Spleen (tissue), 7 donors: Measurements from ENCODE around the gene BPIFB1.

Source experiments
- CTCF ChIP-seq, 11 experiments: fragments of 200-600 bp in 7 of 11; fragments of 450-650 bp in 4 of 11; sonication (generic) in 4 of 11; IDR thresholded peaks in 8 of 11; conservative IDR thresholded peaks in 3 of 11; 1 replicate in 7 of 11; 2 replicates in 4 of 11; pipeline versions ENCODE4 v1.4.0 to v1.8.0; 2016 to 2021; ENCODE audit warnings: antibody characterized with exemption in 11 of 11, inconsistent platforms in 4 of 11, mild to moderate bottlenecking in 1 of 11
- POLR2AphosphoS5 ChIP-seq, 3 donors: sonication (generic); formaldehyde crosslinking; IDR thresholded peaks; one replicate each; pipeline ENCODE4 v1.5.1; 2017; ENCODE audit warnings: antibody characterized with exemption in 3 of 3
- donor health status: DM: no; HTN: no; CAD: no; lungs with moderate emphysema.
- donor health status: DM: no; HTN: no; CAD: no.
- donor health status: DM: no; HTN: no; CAD: no.

GRCh38 chr20:33306807-33307206 lies 23.8 kb downstream of the BPIFB1 start:
- no peak for TF ChIP-seq CTCF (IDR thresholded peaks at IDR 0.05 in 8 of 11, conservative IDR thresholded peaks at IDR 0.05 in 3 of 11)
- no peak for TF ChIP-seq POLR2AphosphoS5 (IDR thresholded peaks at IDR 0.05)
